HepG2 (cell line): Measurements from ENCODE around the gene SYMPK. TPM values are rescaled to one million over a fixed set of nuclear protein-coding genes. Genes with fewer than 3 reads are reported as not detected.

Experiments used
- AGO2 ChIP-seq: fragments of 200-400 bp; formaldehyde crosslinking; optimal IDR thresholded peaks from 2 replicates; pipeline ENCODE3; 2017; ENCODE audit warnings: mild to moderate bottlenecking, low read depth, low read length, moderate library complexity
- HOXA5 ChIP-seq: sonication (generic); formaldehyde crosslinking; IDR thresholded peaks from 2 replicates; pipeline ENCODE4 v1.4.0; 2020; ENCODE audit warnings: missing genetic modification reagents
- MLX ChIP-seq: IDR thresholded peaks from 2 replicates; pipeline ENCODE4 v1.6.1; 2016
- RBFOX2 ChIP-seq: fragments of 200-400 bp; formaldehyde crosslinking; IDR thresholded peaks from 2 replicates; pipeline ENCODE4 v1.6.1; 2017; ENCODE audit warnings: low read depth, mild to moderate bottlenecking, low read length
- TBL1XR1 ChIP-seq: fragments of 150-350 bp; IDR thresholded peaks from 2 replicates; pipeline ENCODE4 v1.6.1; 2014; ENCODE audit warnings: borderline replicate concordance, low read length; ENCODE audit not compliant: partially characterized antibody
- TMF1 ChIP-seq: sonication (generic); formaldehyde crosslinking; IDR thresholded peaks from 2 replicates; pipeline ENCODE4 v1.8.1; 2022; ENCODE audit warnings: low read depth, missing genetic modification reagents
- ZBTB38 ChIP-seq: sonication (generic); formaldehyde crosslinking; IDR thresholded peaks from 2 replicates; pipeline ENCODE4 v1.5.1; 2020; ENCODE audit warnings: mild to moderate bottlenecking, missing genetic modification reagents
- ZNF253 ChIP-seq: sonication (generic); formaldehyde crosslinking; IDR thresholded peaks from 2 replicates; pipeline ENCODE4 v1.8.0; 2022; ENCODE audit warnings: mild to moderate bottlenecking, missing genetic modification reagents, borderline replicate concordance
- ZNF263 ChIP-seq: sonication (generic); formaldehyde crosslinking; IDR thresholded peaks from 2 replicates; pipeline ENCODE4 v1.4.0; 2020; ENCODE audit warnings: missing genetic modification reagents
- ZNF274 ChIP-seq: sonication (generic); formaldehyde crosslinking; IDR thresholded peaks from 2 replicates; pipeline ENCODE4 v1.5.1; 2020; ENCODE audit warnings: mild to moderate bottlenecking, missing genetic modification reagents
- ZNF589 ChIP-seq: sonication (generic); formaldehyde crosslinking; conservative IDR thresholded peaks from 2 replicates; pipeline ENCODE4 v1.8.0; 2022; ENCODE audit warnings: mild to moderate bottlenecking, moderate library complexity, missing genetic modification reagents
- ZNF678 ChIP-seq: sonication (generic); formaldehyde crosslinking; IDR thresholded peaks from 2 replicates; pipeline ENCODE4 v1.4.0; 2020; ENCODE audit warnings: mild to moderate bottlenecking, missing genetic modification reagents
- polyA plus RNA-seq, 8 experiments: library from polyadenylated mRNA; depleted of rRNA in 3 of 8; stranded (reverse) in 7 of 8; unstranded in 1 of 8; fragments of >200 nt; fragmentation: Illumina TruSeq in 4 of 8; extraction: Trizol in 4 of 8; gene quantifications; 2 replicates each; pipeline versions ENCODE4 v1.2.1 to v1.2.3, GENCODE V29; 2011 to 2016; ENCODE audit warnings: low read depth in 4 of 8, missing spikeins in 1 of 8, mixed read lengths in 1 of 8; ENCODE audit not compliant: insufficient read depth in 1 of 8
- total RNA-seq, 5 experiments: library from RNA; depleted of rRNA; stranded (reverse); fragments of >200 nt; fragmentation: Illumina TruSeq; extraction: Trizol; gene quantifications; 2 replicates each; pipeline ENCODE4 v1.2.3, GENCODE V29; 2016; ENCODE audit warnings: low read depth in 1 of 5
- TF ChIP-seq, protein P1 (sequence below): sonication (generic); formaldehyde crosslinking; IDR thresholded peaks from 2 replicates; pipeline ENCODE4 v1.5.0; 2020; ENCODE audit warnings: mild to moderate bottlenecking, missing genetic modification reagents, borderline replicate concordance
- TF ChIP-seq, protein P2 (sequence below): sonication (generic); formaldehyde crosslinking; IDR thresholded peaks from 2 replicates; pipeline ENCODE4 v1.8.1; 2023; ENCODE audit warnings: mild to moderate bottlenecking, moderate library complexity, missing genetic modification reagents
- TF ChIP-seq, protein P3 (sequence below): sonication (generic); formaldehyde crosslinking; IDR thresholded peaks from 2 replicates; pipeline ENCODE4 v1.8.1; 2023; ENCODE audit warnings: mild to moderate bottlenecking, missing genetic modification reagents
- TF ChIP-seq, protein P4 (sequence below): sonication (generic); formaldehyde crosslinking; IDR thresholded peaks from 2 replicates; pipeline ENCODE4 v1.5.1; 2020; ENCODE audit warnings: mild to moderate bottlenecking, missing genetic modification reagents, borderline replicate concordance

Gene SYMPK
- total and polyA plus RNA-seq, 2 of the 13 experiments (the other 11 are each of a cell fraction or from before 2014, with no cell fraction given) = 21.9 to 55.7 TPM

- TF ChIP-seq, protein P1, sequence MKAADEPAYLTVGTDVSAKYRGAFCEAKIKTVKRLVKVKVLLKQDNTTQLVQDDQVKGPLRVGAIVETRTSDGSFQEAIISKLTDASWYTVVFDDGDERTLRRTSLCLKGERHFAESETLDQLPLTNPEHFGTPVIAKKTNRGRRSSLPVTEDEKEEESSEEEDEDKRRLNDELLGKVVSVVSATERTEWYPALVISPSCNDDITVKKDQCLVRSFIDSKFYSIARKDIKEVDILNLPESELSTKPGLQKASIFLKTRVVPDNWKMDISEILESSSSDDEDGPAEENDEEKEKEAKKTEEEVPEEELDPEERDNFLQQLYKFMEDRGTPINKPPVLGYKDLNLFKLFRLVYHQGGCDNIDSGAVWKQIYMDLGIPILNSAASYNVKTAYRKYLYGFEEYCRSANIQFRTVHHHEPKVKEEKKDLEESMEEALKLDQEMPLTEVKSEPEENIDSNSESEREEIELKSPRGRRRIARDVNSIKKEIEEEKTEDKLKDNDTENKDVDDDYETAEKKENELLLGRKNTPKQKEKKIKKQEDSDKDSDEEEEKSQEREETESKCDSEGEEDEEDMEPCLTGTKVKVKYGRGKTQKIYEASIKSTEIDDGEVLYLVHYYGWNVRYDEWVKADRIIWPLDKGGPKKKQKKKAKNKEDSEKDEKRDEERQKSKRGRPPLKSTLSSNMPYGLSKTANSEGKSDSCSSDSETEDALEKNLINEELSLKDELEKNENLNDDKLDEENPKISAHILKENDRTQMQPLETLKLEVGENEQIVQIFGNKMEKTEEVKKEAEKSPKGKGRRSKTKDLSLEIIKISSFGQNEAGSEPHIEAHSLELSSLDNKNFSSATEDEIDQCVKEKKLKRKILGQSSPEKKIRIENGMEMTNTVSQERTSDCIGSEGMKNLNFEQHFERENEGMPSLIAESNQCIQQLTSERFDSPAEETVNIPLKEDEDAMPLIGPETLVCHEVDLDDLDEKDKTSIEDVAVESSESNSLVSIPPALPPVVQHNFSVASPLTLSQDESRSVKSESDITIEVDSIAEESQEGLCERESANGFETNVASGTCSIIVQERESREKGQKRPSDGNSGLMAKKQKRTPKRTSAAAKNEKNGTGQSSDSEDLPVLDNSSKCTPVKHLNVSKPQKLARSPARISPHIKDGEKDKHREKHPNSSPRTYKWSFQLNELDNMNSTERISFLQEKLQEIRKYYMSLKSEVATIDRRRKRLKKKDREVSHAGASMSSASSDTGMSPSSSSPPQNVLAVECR (CRISPR knock-in tag) = no peak
- TF ChIP-seq ZNF253 (CRISPR knock-in tag) (no peak), AGO2 (peak; percentile 8), ZBTB38 (CRISPR knock-in tag) (peak; percentile 1; the same call in 1 of the 2 replicates), HOXA5 (0 out of 2 replicates have a peak, but pooled peaks have one; percentile 32), MLX (0 out of 2 replicates have a peak, but pooled peaks have one; percentile 7), RBFOX2 (peak; percentile 50; the same call in 1 of the 2 replicates), TMF1 (CRISPR knock-in tag) (no peak), ZNF678 (CRISPR knock-in tag) (0 out of 2 replicates have a peak, but pooled peaks have one; percentile 44), ZNF263 (CRISPR knock-in tag) (peak; percentile 68), ZNF274 (CRISPR knock-in tag) (0 out of 2 replicates have a peak, but pooled peaks have one; percentile 11), TBL1XR1 (no peak), ZNF589 (CRISPR knock-in tag) (0 out of 2 replicates have a peak, but pooled peaks have one; percentile 21)
- TF ChIP-seq, protein P2, sequence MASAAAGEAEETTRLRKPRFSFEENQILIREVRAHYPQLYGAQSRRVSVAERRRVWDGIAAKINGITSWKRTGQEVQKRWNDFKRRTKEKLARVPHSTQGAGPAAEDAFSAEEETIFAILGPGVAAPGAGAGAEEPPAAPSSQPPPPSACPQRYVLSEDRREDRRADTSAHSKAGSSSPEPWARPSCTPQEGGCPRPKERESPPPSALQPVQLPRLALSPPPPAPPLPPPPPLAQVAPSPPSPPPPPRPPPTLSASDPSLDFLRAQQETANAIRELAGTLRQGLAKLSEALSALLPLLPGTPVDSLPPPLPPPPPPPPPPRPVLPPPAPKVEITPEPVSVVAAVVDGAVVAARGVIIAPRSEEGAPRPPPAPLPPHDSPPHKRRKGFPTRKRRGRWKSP (CRISPR knock-in tag) = peak; percentile 24; the same call in 1 of the 2 replicates
- TF ChIP-seq, protein P3, sequence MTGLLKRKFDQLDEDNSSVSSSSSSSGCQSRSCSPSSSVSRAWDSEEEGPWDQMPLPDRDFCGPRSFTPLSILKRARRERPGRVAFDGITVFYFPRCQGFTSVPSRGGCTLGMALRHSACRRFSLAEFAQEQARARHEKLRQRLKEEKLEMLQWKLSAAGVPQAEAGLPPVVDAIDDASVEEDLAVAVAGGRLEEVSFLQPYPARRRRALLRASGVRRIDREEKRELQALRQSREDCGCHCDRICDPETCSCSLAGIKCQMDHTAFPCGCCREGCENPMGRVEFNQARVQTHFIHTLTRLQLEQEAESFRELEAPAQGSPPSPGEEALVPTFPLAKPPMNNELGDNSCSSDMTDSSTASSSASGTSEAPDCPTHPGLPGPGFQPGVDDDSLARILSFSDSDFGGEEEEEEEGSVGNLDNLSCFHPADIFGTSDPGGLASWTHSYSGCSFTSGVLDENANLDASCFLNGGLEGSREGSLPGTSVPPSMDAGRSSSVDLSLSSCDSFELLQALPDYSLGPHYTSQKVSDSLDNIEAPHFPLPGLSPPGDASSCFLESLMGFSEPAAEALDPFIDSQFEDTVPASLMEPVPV (CRISPR knock-in tag) = 0 out of 2 replicates have a peak, but pooled peaks have one; percentile 40
- TF ChIP-seq, protein P4, sequence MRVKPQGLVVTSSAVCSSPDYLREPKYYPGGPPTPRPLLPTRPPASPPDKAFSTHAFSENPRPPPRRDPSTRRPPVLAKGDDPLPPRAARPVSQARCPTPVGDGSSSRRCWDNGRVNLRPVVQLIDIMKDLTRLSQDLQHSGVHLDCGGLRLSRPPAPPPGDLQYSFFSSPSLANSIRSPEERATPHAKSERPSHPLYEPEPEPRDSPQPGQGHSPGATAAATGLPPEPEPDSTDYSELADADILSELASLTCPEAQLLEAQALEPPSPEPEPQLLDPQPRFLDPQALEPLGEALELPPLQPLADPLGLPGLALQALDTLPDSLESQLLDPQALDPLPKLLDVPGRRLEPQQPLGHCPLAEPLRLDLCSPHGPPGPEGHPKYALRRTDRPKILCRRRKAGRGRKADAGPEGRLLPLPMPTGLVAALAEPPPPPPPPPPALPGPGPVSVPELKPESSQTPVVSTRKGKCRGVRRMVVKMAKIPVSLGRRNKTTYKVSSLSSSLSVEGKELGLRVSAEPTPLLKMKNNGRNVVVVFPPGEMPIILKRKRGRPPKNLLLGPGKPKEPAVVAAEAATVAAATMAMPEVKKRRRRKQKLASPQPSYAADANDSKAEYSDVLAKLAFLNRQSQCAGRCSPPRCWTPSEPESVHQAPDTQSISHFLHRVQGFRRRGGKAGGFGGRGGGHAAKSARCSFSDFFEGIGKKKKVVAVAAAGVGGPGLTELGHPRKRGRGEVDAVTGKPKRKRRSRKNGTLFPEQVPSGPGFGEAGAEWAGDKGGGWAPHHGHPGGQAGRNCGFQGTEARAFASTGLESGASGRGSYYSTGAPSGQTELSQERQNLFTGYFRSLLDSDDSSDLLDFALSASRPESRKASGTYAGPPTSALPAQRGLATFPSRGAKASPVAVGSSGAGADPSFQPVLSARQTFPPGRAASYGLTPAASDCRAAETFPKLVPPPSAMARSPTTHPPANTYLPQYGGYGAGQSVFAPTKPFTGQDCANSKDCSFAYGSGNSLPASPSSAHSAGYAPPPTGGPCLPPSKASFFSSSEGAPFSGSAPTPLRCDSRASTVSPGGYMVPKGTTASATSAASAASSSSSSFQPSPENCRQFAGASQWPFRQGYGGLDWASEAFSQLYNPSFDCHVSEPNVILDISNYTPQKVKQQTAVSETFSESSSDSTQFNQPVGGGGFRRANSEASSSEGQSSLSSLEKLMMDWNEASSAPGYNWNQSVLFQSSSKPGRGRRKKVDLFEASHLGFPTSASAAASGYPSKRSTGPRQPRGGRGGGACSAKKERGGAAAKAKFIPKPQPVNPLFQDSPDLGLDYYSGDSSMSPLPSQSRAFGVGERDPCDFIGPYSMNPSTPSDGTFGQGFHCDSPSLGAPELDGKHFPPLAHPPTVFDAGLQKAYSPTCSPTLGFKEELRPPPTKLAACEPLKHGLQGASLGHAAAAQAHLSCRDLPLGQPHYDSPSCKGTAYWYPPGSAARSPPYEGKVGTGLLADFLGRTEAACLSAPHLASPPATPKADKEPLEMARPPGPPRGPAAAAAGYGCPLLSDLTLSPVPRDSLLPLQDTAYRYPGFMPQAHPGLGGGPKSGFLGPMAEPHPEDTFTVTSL (CRISPR knock-in tag) = no peak
Observed at GRCh38 chr19:45766869-45767346, 96.0 kb downstream of the SYMPK start (continued).
